Coronary artery (tissue), 2 donors: ENCODE data around the gene DHX30.
A peak's percentile ranks its signal among the peaks of the same experiment; 100 is the strongest.

Experiments used
- DNase-seq: peaks from one replicate; pipeline ENCODE4 v3.0.0-alpha.2; 2017; ENCODE audit warnings: low spot score
- H3K27ac ChIP-seq, 2 donors: fragments of 200-600 bp; sonication (generic); one replicate each; pipeline ENCODE4 v1.5.1; 2016 to 2019
- H3K4me3 ChIP-seq: fragments of 200-600 bp; sonication (generic); 2 replicates; pipeline ENCODE4 v1.5.1; 2016; ENCODE audit warnings: mild to moderate bottlenecking, moderate library complexity
- TF ChIP-seq, protein P1 (sequence below): fragments of 200-600 bp; sonication (generic); IDR thresholded peaks from one replicate; pipeline ENCODE4 v1.5.1; 2019; ENCODE audit warnings: antibody characterized with exemption

The DHX30 gene

DNA sequence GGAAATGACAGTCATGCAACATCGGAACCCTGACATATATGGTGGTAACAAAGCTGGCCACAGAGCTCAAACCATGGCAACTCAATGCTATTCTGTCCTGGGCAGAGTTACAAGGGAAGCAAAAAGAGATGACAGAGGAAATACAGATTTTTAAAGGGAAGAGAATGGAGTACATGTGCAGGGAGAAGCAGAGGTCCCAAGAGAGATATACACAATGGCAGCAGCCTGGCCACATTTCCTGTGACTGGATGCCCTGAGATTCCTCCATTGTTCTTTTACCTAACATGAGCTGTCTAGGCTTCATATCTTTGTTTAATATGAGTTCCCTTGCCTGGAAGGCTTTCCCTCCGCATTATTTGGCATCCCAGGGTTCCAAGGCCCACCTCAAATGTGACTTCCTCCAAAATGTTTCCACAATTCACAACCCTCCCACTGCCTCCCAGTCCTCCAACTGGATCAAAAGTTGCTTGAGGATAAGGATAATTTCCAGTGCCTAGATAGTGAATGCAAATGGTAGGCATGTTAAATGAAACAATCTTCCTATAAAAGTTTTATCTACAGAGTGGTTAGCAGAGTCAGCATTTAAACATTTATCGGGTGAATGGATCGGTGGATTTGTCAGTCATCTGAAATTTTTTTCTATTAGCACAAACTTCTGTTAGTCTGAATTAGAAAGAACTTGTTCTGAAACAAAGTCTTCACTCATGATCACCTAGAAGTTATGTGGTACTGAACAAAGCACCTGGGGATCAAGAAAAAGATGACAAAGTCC, 86.2 kb downstream of the DHX30 start:
- TF ChIP-seq, protein P1, sequence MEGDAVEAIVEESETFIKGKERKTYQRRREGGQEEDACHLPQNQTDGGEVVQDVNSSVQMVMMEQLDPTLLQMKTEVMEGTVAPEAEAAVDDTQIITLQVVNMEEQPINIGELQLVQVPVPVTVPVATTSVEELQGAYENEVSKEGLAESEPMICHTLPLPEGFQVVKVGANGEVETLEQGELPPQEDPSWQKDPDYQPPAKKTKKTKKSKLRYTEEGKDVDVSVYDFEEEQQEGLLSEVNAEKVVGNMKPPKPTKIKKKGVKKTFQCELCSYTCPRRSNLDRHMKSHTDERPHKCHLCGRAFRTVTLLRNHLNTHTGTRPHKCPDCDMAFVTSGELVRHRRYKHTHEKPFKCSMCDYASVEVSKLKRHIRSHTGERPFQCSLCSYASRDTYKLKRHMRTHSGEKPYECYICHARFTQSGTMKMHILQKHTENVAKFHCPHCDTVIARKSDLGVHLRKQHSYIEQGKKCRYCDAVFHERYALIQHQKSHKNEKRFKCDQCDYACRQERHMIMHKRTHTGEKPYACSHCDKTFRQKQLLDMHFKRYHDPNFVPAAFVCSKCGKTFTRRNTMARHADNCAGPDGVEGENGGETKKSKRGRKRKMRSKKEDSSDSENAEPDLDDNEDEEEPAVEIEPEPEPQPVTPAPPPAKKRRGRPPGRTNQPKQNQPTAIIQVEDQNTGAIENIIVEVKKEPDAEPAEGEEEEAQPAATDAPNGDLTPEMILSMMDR, result no peak
- DNase-seq, result no peak
- Histone ChIP-seq H3K27ac (no peak overlapping the region), H3K4me3 (no peak overlapping the region)

DNA sequence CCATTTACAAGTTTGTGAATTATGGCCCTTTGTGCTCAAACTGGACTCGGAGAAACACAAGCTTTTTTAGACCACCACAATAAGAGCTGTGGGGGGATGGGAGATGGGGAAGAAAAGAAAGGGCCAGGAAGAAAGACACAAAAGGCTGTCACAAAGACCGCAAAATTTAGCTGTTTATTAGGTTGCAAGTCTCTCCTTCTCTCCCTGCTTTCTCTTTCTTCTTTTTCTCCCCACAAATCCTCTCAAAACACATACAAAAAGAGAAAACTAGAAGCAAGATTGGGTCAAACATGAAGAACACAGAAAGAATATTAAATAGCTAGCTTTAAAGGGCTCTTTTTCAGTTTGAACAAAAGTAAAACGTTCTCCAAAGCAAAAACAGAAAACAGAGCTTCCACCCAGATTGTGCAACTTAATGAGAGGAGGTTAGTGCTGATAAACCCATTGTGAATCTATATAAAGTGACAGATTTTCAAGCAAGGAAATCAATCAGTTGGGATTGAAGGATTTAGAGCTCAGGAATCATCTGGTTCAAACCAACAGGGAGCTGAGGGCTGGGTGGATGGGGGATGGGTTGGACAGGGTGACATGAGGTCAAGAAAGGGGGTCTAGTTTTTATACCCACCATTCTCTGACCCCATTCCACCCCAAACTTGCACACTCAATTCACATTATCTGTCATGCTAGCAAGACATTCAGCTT, 87.3 kb downstream of the DHX30 start:
- TF ChIP-seq, protein P1, result no peak
- no peak for DNase-seq

DNA sequence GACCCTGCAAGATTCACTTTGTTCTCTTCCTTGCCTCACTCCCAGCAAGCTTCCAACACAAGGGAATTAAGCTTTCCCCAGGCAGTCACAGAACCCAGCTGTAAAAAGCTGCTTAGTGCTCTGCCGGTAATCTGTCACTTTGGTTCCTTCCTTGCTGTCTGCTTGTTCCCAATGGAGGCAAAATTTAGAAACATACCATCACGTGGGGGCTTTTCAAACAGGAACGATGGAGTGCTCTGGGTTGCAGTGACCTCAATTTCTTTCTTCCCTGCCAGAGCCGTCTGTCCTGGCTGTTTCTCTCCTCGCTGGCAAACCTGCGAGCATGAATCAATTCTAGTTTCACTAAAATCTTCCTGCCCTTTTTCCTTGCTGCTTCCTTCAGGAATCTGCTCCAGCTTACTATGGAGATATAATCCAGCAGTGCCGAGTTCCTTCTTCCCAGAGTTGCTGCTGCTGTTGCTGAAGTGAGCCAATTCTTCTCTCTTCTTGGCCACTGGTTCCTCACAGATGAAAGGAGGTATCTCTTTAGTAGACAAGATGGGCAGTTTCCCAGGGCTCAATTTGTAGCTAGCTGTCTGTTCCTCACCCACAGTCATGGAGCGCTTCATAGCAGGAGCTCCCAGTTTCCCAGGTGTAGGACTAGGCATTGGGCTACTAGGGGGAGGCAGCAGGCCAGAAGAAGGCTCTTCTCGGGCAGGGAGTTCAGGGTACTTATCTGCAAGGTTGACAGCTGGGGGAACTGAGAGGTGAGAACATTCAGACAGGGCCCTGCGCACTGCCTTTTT, 88.1 kb downstream of the DHX30 start:
- Histone ChIP-seq H3K4me3 (peak overlapping the region; percentile 13), H3K27ac (peak overlapping the region; percentile 56 to 57)
- TF ChIP-seq, protein P1, result no peak
- DNase-seq, result no peak

More for the DNA sequence above, 87.3 kb downstream of the DHX30 start:
- Histone ChIP-seq H3K27ac (peak overlapping the region; percentile 56 to 57), H3K4me3 (peak overlapping the region; percentile 13)

DNA sequence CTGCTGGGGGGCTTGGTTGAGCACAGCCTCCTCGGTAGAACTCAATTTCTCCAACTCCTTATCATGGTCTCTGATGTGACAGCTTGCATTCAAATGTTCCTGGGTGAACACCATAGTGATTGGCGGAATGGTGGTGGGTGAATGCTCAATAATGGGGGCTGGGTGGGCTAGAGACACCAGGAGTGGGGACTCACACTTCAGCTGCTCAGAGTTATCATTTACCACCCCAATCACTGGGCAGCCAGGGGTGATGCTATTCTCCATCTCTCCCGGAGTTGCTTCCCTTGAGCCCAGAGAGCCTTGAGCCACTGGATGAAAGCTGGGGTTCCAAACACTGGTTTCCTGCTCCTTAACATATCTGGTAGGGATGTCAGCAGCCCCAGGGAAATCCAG, 88.7 kb downstream of the DHX30 start:
- no peak overlapping the region for H3K4me3 ChIP-seq
- TF ChIP-seq, protein P1, result no peak
- peak overlapping the region; percentile 56 to 57 for H3K27ac ChIP-seq
- DNase-seq, result no peak

DNA sequence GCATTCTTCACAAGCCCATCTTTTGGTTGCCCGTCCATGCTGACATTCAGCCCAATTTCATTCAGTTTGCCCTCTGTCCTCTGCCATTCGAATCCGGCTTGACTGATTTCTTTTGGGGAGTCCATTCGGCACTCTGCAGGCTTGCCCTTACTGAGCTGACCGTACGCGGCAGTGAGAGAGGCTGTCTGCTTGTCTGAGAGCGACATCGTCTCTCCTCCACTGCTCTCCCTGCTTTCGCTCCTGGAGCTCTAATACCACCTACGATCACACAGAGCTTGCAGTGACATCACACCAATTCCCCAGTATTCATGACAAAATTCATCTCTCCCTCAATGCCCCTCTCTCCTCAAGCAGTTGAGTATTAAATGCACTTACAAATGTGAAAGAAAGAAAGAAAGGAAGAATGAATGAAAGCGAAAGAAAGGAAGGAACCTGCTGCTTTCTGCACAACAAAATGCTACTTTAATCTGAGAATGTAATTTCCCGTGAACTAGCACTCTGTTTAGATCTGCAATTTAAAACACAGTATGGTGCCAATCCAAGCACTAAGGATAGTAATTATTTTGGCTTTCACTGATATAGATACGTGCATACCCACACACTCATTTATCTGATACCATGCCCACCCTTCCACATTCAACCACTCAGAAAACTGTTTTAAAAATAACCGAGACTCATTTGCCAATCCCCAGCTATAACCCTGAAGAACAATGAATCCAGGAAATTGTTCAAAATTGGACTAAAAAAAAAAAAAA, 89.5 kb downstream of the DHX30 start:
- no peak overlapping the region for H3K27ac ChIP-seq
- no peak for DNase-seq
- no peak overlapping the region for H3K4me3 ChIP-seq
- TF ChIP-seq, protein P1, result no peak

DNA sequence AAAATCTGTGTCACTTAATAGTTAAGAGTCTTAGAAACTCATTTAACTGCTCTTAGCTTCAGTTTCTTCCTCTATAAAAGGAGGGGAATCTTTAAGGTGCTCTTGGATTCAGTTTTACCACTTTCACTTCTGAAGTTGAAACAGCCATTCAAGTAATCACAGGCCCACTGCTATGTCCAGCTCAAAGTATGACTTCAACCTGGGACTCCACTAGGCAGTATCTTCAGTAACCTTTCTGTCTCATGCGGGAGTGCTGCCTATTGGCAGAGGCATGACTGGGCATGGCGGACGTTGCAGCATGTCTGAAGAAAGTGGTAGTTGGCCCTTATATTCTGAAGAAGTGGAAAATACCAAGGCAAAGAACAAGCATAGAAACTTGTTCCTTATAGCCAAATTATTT, 92.3 kb downstream of the DHX30 start:
- DNase-seq, result no peak
- Histone ChIP-seq H3K27ac (no peak overlapping the region), H3K4me3 (no peak overlapping the region)
- TF ChIP-seq, protein P1, result no peak
